ENCODE measurements around the gene PCDHGC5. TPM values are rescaled to one million over a fixed set of nuclear protein-coding genes. Genes with fewer than 3 reads are reported as not detected.

The PCDHGC5 gene
- total and polyA plus RNA-seq, 9 of the 15 experiments (the other 6 are each of a cell fraction or from before 2014, with no cell fraction given) = not detected

GRCh38 chr5:141484310-141484640 is 4.6 kb upstream of the PCDHGC5 start:
- in situ Hi-C loops (cut with MboI) (no loop called here), intact Hi-C loops (cut with micrococcal nuclease) (no loop called here)
- no peak overlapping the region for H3K9ac ChIP-seq (ENCODE audit: insufficient read depth in 1 of 2, low read depth in 2 of 2, low read length in 2 of 2)
- H3K79me2 ChIP-seq (ENCODE audit: control insufficient read depth, insufficient read depth, low read length) = no peaks in the 10 kb centered on the region
- BruUV-seq (replicated peaks) = no TSS peak
- no peak overlapping the region for H3K4me3 ChIP-seq
- ChIA-PET POLR2A (interaction anchor here (1.4 kb wide), 1 partner anchor 9 kb away, joined by 3 read pairs; the partner anchor contains the start of gene PCDHGC3), CTCF (ENCODE audit: low intra/inter-chr PET ratio) (no interaction called here)
- no peak for TF ChIP-seq ETS1 (conservative IDR thresholded peaks at IDR 0.05; ENCODE audit: control insufficient read depth, low read depth, low read length)
- no peak for TF ChIP-seq CHD2 (IDR thresholded peaks at IDR 0.05; ENCODE audit: low read depth, low read length)
- TF ChIP-seq TAF9B (IDR thresholded peaks at IDR 0.05; ENCODE audit: partially characterized antibody) = no peak
- no peak for TF ChIP-seq MIER1 (IDR thresholded peaks at IDR 0.05; ENCODE audit: low read depth)
- no peak for TF ChIP-seq FOXP4 (CRISPR knock-in tag; IDR thresholded peaks at IDR 0.05; ENCODE audit: borderline replicate concordance)
- no peak for TF ChIP-seq ZNF23 (CRISPR knock-in tag; IDR thresholded peaks at IDR 0.05)
- H2AFZ ChIP-seq (ENCODE audit: low read depth, low read length) = no peak overlapping the region
- H3K4me1 ChIP-seq (replicated peaks in 1 of 2; ENCODE audit: control insufficient read depth in 2 of 2, insufficient read depth in 2 of 2, low read length in 2 of 2) = peaks cover 0 to 6% of the 10 kb centered on the region in 2 experiments; a peak in 2 of 5 replicates
- ATAC-seq = no peak
- DNase-seq (ENCODE audit: extremely low read depth in 1 of 4, low spot score in 3 of 4) = no peak
- no peaks in the 10 kb centered on the region for H3K9me1 ChIP-seq (ENCODE audit: control insufficient read depth, insufficient read depth, low read length)
- no peaks in the 10 kb centered on the region for H3K36me3 ChIP-seq (ENCODE audit: control insufficient read depth, insufficient read depth, low read length)
- H3K9me3 ChIP-seq (replicated peaks; ENCODE audit: control insufficient read depth, insufficient read depth, low read depth, low read length) = no peaks in the 10 kb centered on the region
- H3K27me3 ChIP-seq (ENCODE audit: control insufficient read depth in 2 of 2, insufficient read depth in 2 of 2, low read length in 2 of 2) = peaks cover 44 to 49% of the 10 kb centered on the region in 2 experiments
- H4K20me1 ChIP-seq (replicated peaks; ENCODE audit: control insufficient read depth, insufficient read depth, low read length) = no peaks in the 10 kb centered on the region
- H3K27ac ChIP-seq (ENCODE audit: extremely low read depth, low read depth, low read length) = no peak overlapping the region
- no peak overlapping the region for H3K4me2 ChIP-seq (ENCODE audit: insufficient read depth, low read length)
- 5% methylated on average over 4 of the region's 4 CpGs for WGBS (ENCODE audit: insufficient coverage, low coverage, missing lambda C conversion rate)
- no peak for FAIRE-seq

Measured in K562 (cell line).